Islet precursor cell (in vitro differentiated cells): ENCODE measurements around the gene F11.
"Not testable (repeated sequence)": the region's sequence is repeated elsewhere in the genome, so short reads cannot be mapped to it uniquely, and the experiment has no call there.

Experiments used
- DNase-seq: peaks from one replicate; pipeline ENCODE4 v3.0.0-alpha.2; 2018

Gene F11

GRCh38 chr4:186304216-186304615 is 38.2 kb downstream of the F11 start:
- DNase-seq = no peak

GRCh38 chr4:186304866-186305505 is 39.0 kb downstream of the F11 start:
- no peak for DNase-seq

- DNase-seq = no peak
These were observed 41.5 kb downstream of the F11 start for GRCh38 chr4:186307497-186307896.

- DNase-seq = no peak
These were observed 41.9 kb downstream of the F11 start for GRCh38 chr4:186307916-186308315.

GRCh38 chr4:186318481-186318880 is 52.5 kb downstream of the F11 start:
- no peak for DNase-seq

- not testable (repeated sequence) for DNase-seq
These were observed 58.7 kb downstream of the F11 start for GRCh38 chr4:186324660-186325059.

- no peak for DNase-seq
These were observed 60.4 kb downstream of the F11 start for GRCh38 chr4:186326391-186326790.

GRCh38 chr4:186329372-186329771 is 63.4 kb downstream of the F11 start:
- no peak for DNase-seq

- DNase-seq = no peak
These were observed 64.4 kb downstream of the F11 start for GRCh38 chr4:186330368-186330767.

GRCh38 chr4:186335793-186336192 is 69.8 kb downstream of the F11 start:
- DNase-seq = no peak
